ENCODE results near the gene PPIF.

DNA sequence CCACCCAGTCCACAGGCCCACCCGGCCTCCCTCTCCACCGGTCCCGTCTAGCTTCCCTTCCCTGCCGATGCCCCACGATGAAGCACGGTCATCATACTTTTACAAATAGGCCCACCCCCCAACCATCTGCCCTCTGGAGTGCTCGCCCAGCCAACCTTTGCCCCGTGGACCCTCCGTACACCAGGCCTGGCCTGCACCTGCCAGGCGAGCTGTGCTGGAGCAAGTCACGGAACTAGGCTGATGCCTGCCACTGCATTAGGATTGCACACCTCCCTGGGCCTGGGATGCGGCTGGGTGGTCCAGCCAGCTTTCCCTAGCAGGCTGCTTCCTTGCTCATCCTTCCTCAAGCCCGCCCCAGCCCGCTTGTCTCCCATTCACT lies 44.7 kb downstream of the PPIF start:
- TF ChIP-seq CTCF (IDR thresholded peaks at IDR 0.05) (no peak), POLR2A (IDR thresholded peaks at IDR 0.05) (no peak)

All from testis (tissue), 2 donors.